Stimulated activated CD8-positive, alpha-beta memory T cell treated with anti-CD3 and anti-CD28 coated beads, Interleukin-15, amount 100 ng/mL, for 1 hour (primary cell): ENCODE measurements around the gene AUTS2.
"Not testable (repeated sequence)": the region's sequence is repeated elsewhere in the genome, so short reads cannot be mapped to it uniquely, and the experiment has no call there.

Experiments
- DNase-seq: peaks from one replicate; pipeline ENCODE4 v3.0.0-alpha.2; 2020; ENCODE audit warnings: low read depth

The AUTS2 gene

DNA sequence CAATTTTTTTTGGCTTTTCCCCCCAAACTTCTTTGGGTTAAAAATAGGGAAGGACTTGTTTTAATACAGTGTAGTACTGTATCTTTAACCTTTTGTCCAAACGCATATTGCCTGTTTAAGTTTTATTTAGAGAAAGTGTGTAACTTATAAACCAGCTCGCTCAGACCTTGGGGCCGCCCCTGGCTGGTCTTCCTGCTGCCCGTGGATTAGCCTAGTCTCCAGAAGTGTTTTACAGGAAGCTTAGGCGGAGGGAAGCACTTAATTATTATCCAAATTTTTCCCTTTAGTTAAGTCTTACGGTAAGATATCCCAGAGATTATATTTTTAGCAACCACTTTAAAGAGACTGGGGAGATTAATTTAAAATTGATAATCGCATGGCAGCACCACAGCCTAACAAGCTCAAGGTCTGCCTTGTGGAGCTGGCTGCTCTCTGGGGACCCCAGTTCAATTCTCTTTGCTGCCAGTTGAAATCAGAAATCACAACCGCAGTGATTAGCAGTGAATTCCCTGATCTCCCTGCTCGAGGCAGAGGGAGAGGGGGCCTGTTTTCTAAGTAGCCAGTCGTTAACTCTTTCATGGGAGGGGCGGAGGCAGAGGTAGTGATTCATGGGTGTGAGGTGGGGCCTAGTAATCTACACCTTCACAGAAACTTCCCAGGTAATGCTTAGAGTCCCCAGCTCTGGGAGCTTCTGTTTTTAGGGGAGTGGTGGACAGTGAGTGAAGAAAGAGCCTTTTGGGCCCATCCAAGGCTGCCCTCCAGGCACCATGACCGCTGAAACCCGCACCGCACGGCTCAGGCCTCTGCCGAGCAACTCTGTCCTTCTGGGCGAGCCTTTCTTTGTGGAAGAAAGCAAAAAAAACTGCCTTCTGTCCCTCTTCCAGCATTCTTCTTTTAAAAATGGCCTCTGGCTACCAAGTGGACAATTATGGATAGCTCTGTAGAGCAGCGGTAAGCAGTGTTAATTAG is 984.9 kb downstream of the AUTS2 start:
- DNase-seq, result no peak

DNA sequence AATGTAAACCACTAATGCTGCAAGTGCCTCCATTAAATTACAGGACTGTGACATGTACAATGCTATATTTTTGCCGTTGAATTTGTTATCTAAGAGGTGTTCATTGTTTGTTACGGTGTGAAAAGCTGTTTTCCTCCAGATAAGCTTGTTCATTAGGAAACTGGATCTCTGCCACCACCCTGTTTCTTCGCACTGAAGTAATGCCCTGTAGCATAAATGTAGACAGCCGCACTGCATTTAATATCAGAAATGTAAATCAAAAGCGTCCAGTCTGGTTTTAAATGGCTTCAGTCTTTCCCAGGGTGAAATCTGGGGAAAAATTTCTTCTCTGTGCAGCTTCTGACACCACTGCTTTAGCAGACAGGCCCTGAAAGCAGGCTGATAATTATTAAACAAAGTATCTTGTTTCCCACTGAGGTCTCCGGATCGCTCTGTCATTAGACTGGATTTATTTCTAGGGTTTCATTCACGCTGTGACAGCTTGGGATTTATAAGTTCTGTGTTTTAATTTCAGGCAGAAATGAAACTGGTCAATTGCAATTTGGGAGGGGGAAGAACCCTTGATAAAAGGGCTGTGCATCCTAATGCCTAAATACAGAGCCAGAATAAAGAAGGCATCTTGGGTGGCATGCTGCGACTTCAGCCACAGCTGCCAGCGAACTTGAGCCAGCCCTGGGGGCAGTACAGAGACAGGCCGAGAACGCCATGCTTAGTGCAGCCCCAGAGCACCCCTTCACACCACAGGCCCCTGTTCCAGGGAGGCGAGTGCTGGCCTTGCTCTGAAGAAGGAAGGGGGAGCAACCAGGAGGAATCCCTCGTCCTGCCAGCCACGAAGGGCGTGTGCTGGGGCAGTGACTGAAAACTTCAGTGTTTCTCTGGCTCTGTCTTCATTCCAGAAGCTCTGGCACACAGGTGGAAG is 985.9 kb downstream of the AUTS2 start:
- DNase-seq, result no peak

DNA sequence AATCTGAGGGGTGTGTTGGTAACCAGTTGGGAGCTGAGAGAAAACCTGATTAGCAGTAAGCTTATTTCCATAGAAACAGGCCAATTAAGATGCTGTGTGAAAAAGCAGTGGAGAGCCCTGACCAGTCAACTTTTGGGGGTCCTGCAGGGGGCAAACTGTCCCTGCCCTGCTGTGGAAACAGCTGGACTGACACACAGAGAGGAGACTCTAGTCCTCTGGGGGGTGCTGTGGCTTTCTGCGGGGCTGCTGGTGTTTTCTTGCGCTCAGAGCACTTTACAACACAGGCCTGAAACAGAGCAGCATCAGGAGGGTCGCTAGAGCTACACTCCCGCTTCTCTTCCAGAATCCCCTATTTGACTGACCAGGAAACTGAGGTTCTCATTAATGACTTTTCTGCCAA is 986.8 kb downstream of the AUTS2 start:
- DNase-seq, result no peak

DNA sequence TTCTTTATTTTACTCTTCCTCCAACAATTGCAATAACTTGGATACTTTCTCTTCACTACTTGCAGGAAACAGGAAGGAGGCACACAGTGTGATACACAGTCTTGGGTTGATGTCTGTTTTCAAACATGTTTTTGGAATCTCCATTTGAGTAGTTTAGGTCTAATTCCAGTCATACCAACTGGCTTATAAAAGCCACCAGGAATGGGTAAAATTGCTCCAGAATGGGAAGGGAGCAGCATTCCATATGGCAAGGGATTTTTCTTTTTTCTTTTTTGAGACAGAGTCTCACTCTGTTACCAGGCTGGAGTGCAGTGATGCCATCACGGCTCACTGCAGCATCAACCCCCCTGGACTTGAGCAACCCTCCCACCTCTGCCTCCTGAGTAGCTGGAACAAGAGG is 988.5 kb downstream of the AUTS2 start:
- DNase-seq, result no peak

DNA sequence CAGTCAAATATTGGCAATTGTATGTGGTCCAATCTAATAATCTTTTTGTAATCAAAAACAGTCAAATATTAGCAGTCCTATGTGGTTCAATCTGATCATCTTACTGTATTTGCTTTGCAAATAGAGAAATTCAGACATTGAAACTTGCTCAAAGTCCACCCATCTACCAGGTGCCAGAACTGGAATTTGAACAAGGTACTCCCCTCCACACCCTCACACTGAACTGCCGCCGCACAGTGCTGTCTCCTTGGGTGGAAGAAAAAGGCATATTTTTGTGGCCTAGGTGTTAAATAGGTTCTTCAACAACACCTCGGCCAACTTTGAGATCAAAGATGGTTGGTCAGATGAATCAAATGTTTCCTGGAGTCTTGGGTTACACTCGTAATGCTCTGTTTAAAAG is 989.5 kb downstream of the AUTS2 start:
- no peak for DNase-seq

DNA sequence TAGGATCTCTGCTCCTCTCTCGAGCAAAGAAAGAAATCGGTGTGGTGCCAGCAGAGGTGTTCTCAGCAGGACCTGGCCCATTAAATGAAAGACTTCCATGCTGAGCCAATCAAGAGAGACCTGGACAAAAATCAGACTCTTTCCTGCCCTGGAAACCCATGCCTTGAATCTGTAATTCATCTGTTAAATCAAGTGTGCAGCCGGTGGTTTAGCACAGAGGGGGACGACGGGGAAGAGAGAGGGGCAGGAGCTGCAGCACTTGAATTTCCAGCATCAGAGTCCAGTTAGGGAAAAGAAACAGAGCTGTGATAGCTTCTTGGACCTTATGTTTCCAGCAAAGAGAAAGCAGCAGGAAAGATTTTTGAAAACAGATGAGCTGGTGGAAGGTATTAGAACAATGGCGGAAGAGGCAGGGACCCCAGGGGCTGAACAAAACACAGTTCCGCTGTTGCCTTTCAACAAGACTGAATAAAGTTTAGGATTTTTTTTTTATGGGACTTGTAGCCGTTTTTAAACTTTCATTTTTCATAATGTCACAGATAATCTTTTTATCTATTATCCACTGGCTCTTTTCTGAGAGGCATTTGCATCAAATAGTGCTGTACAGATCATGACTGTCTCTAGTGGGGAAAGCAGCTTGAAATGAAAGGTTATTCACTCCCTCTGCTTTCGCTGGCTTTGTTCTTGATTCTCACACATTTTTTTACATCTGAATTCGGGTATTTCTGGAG is 990.1 kb downstream of the AUTS2 start:
- DNase-seq, result no peak

DNA sequence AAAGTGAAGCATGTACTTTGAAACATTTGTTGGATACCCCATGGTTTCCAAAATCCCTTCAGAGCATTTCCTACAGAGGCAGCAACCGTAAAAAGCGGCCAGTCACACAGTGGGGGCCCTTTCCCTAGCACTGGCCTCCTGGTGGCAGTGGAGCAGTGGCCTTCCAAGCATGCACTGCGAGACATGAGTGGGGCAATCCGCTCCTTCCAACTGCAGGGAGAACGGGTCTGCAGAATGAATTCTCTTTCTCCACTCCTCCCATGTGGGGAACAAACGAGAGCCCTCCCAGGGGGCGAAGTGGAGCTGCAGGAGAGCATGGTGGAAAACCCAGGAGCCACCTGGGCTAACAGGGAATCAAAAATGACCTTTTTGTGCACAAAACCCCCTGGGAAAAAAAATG is 990.7 kb downstream of the AUTS2 start:
- DNase-seq, result no peak

DNA sequence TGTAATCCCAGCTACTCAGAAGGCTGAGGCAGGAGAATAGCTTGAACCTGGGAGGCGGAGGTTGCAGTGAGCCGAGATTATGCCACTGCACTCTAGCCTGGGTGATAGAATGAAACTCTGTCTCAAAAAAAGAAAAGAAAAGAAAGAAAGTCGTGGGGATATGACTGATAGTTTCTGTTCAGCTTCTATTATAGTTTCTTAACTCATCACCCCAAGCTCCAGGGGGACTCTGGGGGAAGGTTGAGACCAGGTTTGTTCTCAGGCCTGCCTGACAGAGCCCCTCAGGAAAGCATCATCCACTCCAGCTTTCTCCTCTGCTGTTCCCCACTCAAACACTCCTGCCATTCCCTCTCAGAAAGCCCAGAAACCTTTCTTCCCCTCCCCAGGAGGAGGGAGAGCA is 991.3 kb downstream of the AUTS2 start:
- no peak for DNase-seq

DNA sequence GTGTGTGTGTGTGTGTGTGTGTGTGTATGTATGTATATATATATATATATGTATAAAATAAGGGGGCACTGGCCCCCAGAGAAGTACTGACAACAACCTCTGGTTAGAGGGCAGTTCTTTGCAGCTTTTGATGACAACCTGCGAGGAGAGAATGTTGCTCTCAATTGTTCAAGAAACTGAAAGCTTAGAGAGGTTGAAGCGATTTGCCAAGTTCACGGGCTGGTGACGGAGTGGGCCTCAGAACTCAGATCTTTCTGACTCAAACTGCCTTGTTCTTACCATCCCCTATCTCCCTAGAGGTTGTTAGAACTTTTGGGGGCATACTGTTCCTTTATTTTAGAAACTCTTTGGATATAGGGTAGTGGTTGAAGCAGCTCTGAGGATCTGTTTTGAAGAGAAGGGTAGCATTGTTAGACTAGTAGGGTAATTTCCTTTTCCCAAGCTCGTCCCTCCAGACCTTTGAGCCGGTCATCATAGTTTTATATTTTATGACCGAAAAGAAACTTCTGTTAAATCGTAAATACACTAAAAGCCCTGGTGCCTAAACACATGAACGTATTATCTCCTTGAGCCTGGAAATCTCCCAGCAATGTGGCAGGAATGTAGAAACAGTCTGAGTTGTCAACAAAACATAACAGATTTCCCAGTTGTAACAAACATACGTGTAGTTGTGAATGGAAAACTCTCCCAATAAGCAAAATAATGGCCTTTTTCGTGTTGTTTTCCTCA is 992.0 kb downstream of the AUTS2 start:
- no peak for DNase-seq

DNA sequence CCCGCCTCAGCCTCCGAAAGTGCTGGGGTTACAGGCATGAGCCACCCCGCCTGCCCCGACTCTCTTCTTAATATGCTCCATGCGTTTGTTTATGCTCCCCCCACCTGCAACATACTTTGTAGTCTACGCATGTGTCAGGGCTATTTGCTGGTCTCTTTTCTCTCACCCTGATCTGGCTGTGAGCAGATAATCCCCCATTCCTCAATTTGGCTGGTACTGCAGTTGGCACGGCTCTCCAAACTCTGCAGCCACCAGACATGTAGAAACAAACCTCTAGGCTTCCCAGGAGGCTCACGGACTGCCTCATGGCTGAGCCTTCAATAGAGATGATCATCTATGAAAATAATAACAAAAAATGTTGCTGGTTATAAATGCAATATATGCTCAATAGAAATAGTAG is 993.4 kb downstream of the AUTS2 start:
- no peak for DNase-seq

DNA sequence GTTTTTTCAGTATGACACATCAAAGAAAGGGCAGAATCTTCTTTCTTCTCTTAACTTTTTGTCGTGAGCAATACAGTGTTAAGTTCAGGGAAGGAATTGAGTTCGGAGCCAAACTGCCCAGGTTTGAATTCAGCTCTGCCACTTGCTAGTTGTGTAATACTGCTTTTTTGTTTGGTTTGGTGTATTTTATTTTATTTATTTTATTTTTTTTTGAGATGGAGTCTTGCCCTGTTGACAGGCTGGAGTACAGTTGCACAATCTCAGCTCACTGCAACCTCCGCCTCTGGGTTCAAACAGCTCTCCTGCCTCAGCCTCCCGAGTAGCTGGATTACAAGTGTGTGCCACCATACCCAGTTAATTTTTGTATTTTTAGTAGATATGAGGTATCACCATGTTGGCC is 993.9 kb downstream of the AUTS2 start:
- DNase-seq, result no peak

DNA sequence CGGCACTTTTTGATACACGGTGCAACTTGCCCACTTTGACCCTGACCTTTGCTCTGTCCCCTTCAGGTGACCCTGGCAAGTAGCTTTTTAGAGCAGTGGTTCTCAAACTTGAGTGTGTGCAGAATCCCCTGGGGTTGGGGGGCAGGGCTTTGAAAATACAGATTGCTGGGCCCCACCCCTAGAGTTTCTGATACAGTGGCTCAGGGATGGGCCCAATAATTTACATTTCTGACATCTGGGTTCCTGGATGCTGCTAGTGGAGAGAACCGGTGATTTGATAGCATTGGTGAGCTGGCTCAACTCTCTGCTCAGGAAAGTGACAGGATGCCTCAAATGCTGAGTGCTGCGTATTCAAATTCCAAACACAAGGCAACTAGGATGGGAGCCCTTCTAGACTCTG is 995.9 kb downstream of the AUTS2 start:
- no peak for DNase-seq

DNA sequence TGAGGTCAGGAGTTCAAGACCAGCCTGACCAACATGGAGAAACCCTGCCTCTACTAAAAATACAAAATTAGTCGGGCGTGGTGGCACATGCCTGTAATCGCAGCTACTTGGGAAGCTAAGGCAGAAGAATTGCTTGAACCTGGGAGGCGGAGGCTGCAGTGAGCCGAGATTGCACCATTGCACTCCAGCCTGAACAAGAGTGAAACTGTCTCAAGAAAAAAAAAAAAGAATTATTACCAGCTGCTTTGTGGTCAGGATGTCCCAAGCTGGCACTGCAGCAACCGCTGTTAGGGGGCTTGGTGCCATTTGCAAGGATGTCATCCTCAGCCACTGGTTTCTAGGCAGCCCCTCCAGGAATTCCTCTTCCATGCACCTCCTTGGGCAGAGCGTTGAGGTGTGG is 996.6 kb downstream of the AUTS2 start:
- not testable (repeated sequence) for DNase-seq

DNA sequence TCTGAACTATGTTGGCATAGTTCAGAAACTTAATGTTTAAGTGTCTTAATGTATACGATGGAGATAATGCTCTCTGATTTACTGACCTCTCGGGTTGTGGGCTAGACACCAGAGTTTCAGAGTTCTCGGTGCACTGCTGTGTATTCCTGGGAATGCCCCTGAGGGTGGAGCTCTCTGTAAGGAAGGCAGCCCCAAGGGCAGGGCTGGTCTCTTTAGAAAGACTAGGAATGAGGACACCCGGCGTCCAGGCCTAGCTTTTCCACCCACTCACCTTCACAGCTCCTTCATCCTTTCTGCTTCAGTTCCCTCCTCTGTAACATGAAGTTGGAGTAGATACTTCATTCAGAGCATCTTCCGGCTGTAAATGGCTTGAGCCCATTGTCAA is 997.1 kb downstream of the AUTS2 start:
- no peak for DNase-seq

DNA sequence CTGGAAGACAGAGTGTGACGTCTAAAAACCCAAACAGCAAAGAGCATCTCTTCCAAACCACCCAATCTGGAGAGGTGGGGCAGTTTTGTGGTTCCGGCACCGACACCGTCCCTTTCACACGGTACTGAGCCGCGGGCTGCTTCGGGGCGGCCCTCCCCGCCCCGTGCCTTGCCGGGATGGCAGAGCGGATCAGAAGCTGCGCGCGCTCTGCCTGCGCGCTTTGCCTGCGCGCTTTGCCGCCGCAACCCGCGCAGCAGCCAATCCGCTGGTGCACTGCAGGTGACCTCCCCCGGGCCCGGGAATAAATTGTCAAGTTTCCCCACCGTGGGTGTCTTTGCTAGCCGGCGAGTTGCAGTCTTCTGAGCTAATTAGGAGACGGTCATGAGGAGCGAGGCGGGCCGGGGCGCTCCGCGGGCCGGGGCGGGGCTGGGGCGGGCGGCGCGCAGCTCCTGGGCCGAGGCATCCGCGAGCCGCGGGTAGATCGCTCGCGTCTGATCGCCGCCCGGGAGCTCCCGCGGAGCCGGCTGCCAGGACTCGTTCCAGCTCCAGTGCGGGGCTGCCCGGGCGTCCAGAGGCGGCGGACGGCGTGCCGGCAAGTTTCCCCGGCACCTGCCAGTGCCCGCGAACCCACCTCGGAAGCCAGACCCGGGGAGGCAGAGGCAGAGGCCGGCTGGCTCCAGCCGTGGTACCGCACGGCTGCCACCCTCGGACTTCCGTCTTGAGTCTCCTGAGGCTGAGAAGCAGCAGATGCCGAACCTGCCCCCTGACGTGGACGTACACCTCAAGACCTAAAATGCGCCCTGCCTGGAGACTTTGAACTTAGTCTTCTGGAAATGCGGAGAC is 997.7 kb downstream of the AUTS2 start:
- DNase-seq, result no peak

DNA sequence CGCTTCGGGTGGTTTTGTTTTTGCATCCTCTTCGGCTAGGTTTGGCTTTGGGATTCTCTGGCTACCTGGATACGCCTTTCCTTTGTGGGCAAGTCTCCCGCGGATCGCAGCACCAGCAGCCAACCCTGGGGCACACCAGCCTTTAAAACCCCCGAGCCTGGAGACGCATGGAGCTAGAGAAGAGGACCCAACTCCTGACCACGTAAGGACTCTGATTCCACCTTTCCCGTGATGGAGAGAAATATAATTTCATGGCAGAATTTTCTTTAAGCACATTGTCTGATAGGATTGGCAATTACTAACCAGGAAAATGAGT is 998.3 kb downstream of the AUTS2 start:
- DNase-seq, result no peak

DNA sequence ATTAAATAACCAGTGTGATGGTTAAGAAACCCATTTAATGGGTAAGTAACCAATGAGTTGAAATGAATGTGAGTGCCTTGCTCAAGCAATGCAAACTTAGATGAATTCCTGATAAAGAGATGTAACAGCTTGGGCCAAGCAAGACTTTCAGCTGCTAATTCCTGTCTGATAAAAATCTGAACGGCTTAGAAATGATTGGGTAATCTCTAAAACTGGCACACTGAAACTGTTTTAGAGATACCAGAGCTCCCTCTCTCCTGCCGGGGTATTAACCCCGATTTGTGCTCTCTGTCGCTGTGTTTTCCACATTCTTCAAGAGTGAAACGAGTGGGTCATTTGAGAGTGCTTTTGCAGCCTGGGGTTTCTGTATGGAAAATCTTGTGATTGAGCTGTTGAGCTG is 998.8 kb downstream of the AUTS2 start:
- DNase-seq, result no peak

DNA sequence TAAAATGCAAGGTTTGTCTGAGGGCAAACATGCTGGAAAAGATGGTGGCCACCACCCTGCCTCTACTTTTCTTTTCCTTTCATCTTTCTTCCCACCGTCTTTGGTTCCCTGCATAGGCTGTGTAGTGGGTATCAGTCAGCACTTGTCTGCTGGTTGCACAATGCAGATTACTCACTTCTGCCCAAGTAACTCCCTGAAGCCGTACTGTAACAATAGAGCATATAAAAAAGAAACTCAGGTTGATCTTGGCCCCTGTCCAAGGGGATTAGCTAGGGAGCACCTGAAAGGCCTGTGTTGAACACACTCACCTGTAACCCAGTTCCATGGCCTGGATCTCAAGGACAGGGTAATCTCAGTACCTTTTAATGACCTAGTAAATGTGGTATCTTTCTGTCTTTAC is 1000.7 kb downstream of the AUTS2 start:
- no peak for DNase-seq

DNA sequence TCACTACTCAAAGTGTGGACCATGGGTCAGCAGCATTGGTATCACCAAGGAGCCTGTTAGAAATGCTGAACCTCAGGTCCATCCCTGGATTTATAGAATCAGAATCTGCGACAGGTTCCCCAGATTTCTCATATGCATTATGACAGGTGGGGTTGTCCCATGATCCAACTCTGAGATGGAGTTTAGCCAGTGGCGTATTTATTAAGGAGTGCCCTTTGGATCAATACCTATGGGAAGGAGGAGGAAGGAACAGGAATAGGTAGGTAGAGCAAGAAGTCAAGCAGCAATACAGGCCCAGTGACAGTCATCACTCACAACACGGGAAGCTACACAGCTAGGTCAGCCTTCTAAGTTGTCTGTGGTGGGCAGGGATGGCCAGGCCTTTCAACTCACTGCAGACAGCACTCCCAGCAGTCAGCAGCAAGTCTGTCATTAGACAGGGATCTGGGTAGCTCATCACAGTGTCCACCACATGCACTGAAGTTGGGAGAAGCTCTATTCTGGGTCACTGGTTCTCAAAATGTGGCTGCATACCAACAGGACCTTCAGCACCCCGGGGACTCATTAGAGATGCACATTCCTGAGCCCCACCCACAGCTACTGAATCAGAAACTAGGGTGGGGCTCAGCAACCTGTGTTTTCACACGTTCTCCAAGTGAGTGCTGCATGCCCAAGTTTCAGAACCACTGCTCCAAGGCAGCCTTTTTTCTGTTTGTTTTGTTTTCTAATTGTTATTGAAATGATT is 1001.3 kb downstream of the AUTS2 start:
- DNase-seq, result no peak

DNA sequence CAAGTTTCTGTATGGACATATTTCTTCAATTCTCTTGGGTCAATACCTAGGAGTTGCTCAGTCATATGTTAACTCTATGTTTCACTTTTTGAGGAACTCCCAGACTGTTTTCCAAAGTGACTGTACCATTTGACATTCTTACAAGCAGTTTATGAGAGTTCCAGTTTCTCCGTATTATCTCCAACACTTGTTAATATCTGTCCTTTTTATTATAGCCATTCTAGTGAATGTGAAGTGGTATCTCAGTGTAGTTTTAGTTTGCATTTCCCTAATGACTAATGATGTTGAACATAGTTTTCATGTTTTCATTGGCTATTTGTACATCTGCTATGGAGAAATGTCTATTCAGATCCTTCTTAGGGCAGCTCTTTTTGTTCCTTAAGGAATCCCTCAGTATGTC is 1002.7 kb downstream of the AUTS2 start:
- DNase-seq, result no peak
